IMR-90 (cell line): ENCODE data around the gene CHMP1B. TPM values are rescaled to one million over a fixed set of nuclear protein-coding genes. Genes with fewer than 3 reads are reported as not detected.

Experiments used
- ATAC-seq: fragments of 200-7000 bp; cut with Tn5 transposase; 2 replicates; pipeline ENCODE4 v1.9.1; 2020; ENCODE audit warnings: low read depth, mild to moderate bottlenecking, moderate library complexity
- BruUV-seq: library from RNA; stranded (reverse); fragments of 400-500 nt; replicated peaks from 2 replicates; lab custom pipeline; 2021; lab: Mats Ljungman, UMichigan
- CTCF ChIA-PET: fragments of 300-600 bp; formaldehyde crosslinking; extraction: SDS; loops from one replicate; lab custom pipeline; 2021; ENCODE audit warnings: antibody characterized with exemption; lab: Yijun Ruan, JAX
- POLR2A ChIA-PET: fragments of 300-600 bp; sonication (Branson Sonifier 250); formaldehyde crosslinking; loops from one replicate; lab custom pipeline; 2022; ENCODE audit warnings: antibody characterized with exemption; ENCODE audit not compliant: unreplicated experiment; lab: Charles Lee
- DNase-seq: peaks from one replicate; pipeline ENCODE4 v3.0.0; 2013
- H2AFZ ChIP-seq: replicated peaks from 2 replicates; pipeline ENCODE3; 2013; ENCODE audit warnings: low read length, mild to moderate bottlenecking; ENCODE audit not compliant: poor library complexity
- H2AK5ac ChIP-seq: 2 replicates; pipeline ENCODE4 v1.6.1; 2013; ENCODE audit warnings: low read depth, low read length, inconsistent platforms
- H2AK9ac ChIP-seq: replicated peaks from 2 replicates; pipeline ENCODE3; 2013; ENCODE audit warnings: mild to moderate bottlenecking, low read depth, low read length, moderate library complexity; ENCODE audit not compliant: poor library complexity
- H2BK120ac ChIP-seq: 2 replicates; pipeline ENCODE4 v1.6.1; 2013; ENCODE audit warnings: low read depth, low read length, inconsistent platforms
- H2BK15ac ChIP-seq: 3 replicates; pipeline ENCODE4 v1.6.1; 2013; ENCODE audit warnings: low read depth, low read length, inconsistent platforms
- H2BK20ac ChIP-seq: 2 replicates; pipeline ENCODE4 v1.6.1; 2013; ENCODE audit warnings: low read depth, mild to moderate bottlenecking, inconsistent platforms, low read length, moderate library complexity
- H2BK5ac ChIP-seq: 2 replicates; pipeline ENCODE4 v1.6.1; 2013; ENCODE audit warnings: mild to moderate bottlenecking, low read depth, low read length, inconsistent platforms; ENCODE audit not compliant: poor library complexity, severe bottlenecking
- H3K14ac ChIP-seq: replicated peaks from 2 replicates; pipeline ENCODE4 v1.6.1; 2013; ENCODE audit warnings: low read depth, low read length, inconsistent platforms
- H3K18ac ChIP-seq: 2 replicates; pipeline ENCODE4 v1.6.1; 2013; ENCODE audit warnings: low read depth, low read length, control low read depth
- H3K23ac ChIP-seq: 2 replicates; pipeline ENCODE4 v1.6.1; 2013; ENCODE audit warnings: low read depth, low read length, inconsistent platforms
- H3K27ac ChIP-seq: 2 replicates; pipeline ENCODE4 v1.5.1; 2013; ENCODE audit warnings: mild to moderate bottlenecking, control low read depth, low read length; ENCODE audit not compliant: insufficient read depth
- H3K27me3 ChIP-seq: 2 replicates; pipeline ENCODE4 v1.6.1; 2013; ENCODE audit warnings: low read length; ENCODE audit not compliant: control insufficient read depth, insufficient read depth
- H3K36me3 ChIP-seq: 2 replicates; pipeline ENCODE4 v1.6.1; 2013; ENCODE audit warnings: low read length, mixed read lengths; ENCODE audit not compliant: control insufficient read depth, insufficient read depth
- H3K4ac ChIP-seq: 2 replicates; pipeline ENCODE4 v1.6.1; 2013; ENCODE audit warnings: low read depth, low read length, inconsistent platforms
- H3K4me1 ChIP-seq: 2 replicates; pipeline ENCODE4 v1.6.1; 2013; ENCODE audit warnings: low read length, mixed read lengths; ENCODE audit not compliant: control insufficient read depth, insufficient read depth
- H3K4me2 ChIP-seq: 2 replicates; pipeline ENCODE4 v1.6.1; 2013; ENCODE audit warnings: low read depth, mild to moderate bottlenecking, control low read depth, low read length, moderate library complexity
- H3K4me3 ChIP-seq: 2 replicates; pipeline ENCODE4 v1.5.1; 2013; ENCODE audit warnings: low read depth, mild to moderate bottlenecking, control low read depth, low read length, moderate library complexity; ENCODE audit not compliant: insufficient read depth
- H3K56ac ChIP-seq: 2 replicates; pipeline ENCODE4 v1.6.1; 2013; ENCODE audit warnings: low read length, inconsistent platforms; ENCODE audit not compliant: insufficient read depth; ENCODE audit errors: extremely low read depth
- H3K79me1 ChIP-seq, 2 experiments: 2 replicates each; pipeline ENCODE4 v1.6.1; 2013; ENCODE audit warnings: low read length in 2 of 2, inconsistent platforms in 1 of 2, low read depth in 1 of 2
- H3K9ac ChIP-seq: 2 replicates; pipeline ENCODE4 v1.6.1; 2013; ENCODE audit warnings: low read depth, low read length, control low read depth
- H3K9me1 ChIP-seq: 2 replicates; pipeline ENCODE4 v1.6.1; 2013; ENCODE audit warnings: low read length, inconsistent platforms; ENCODE audit not compliant: insufficient read depth
- H3K9me3 ChIP-seq: 2 replicates; pipeline ENCODE4 v1.6.1; 2013; ENCODE audit warnings: low read length; ENCODE audit not compliant: control insufficient read depth, insufficient read depth
- H4K20me1 ChIP-seq: 2 replicates; pipeline ENCODE4 v1.6.1; 2013; ENCODE audit warnings: low read length, inconsistent platforms; ENCODE audit not compliant: insufficient read depth
- H4K5ac ChIP-seq: 2 replicates; pipeline ENCODE4 v1.6.1; 2013; ENCODE audit warnings: mild to moderate bottlenecking, low read depth, low read length, control low read depth
- H4K8ac ChIP-seq, 2 experiments: 2 replicates each; pipeline ENCODE4 v1.6.1; 2013; ENCODE audit warnings: low read depth in 2 of 2, low read length in 2 of 2, control low read depth in 1 of 2, inconsistent platforms in 1 of 2
- H4K91ac ChIP-seq: 2 replicates; pipeline ENCODE4 v1.6.1; 2013; ENCODE audit warnings: low read depth, low read length, inconsistent platforms; ENCODE audit not compliant: insufficient read depth
- BHLHE40 ChIP-seq: fragments of 150-350 bp; IDR thresholded peaks from 2 replicates; pipeline ENCODE4 v1.6.1; 2016; ENCODE audit warnings: mild to moderate bottlenecking, low read depth, low read length
- CHD1 ChIP-seq: IDR thresholded peaks from 2 replicates; pipeline ENCODE4 v1.6.1; 2012; ENCODE audit warnings: low read depth, low read length, improper control_type of control experiment
- FOS ChIP-seq: fragments of 150-350 bp; IDR thresholded peaks from 2 replicates; pipeline ENCODE4 v1.6.1; 2016; ENCODE audit warnings: low read depth, low read length
- MAZ ChIP-seq: IDR thresholded peaks from 2 replicates; pipeline ENCODE4 v1.6.1; 2012; ENCODE audit warnings: low read depth, mild to moderate bottlenecking, low read length, improper control_type of control experiment, moderate library complexity, borderline replicate concordance
- NFE2L2 ChIP-seq: fragments of 150-350 bp; IDR thresholded peaks from 2 replicates; pipeline ENCODE4 v1.6.1; 2016; ENCODE audit warnings: low read depth, mild to moderate bottlenecking, low read length
- POLR2A ChIP-seq: IDR thresholded peaks from 2 replicates; pipeline ENCODE4 v1.6.1; 2012; ENCODE audit warnings: mild to moderate bottlenecking, low read depth, low read length
- WGBS, 2 experiments: methylation state at CpG; one replicate each; pipeline versions ENCODE4 v1.1.5 to v1.1.7; 2013; ENCODE audit warnings: missing lambda C conversion rate in 2 of 2; ENCODE audit not compliant: insufficient read length in 1 of 2; ENCODE audit errors: extremely low coverage in 2 of 2; 5-methylcytosine and 5-hydroxymethylcytosine counted together
- dilution Hi-C: fragments of 300-500 bp; cut with HindIII; formaldehyde crosslinking; loops from one replicate; pipeline ENCODE4 v1.14.3; 2018; ENCODE audit warnings: low sequenced_read_pairs; ENCODE audit not compliant: unreplicated experiment
- in situ Hi-C: fragments of 300-500 bp; cut with MboI; formaldehyde crosslinking; loops from 3 replicates; pipeline ENCODE4 v1.14.3; 2019; ENCODE audit warnings: low sequenced_read_pairs, inconsistent platforms, mixed read lengths
- intact Hi-C: fragments of 100-400 bp; cut with micrococcal nuclease; formaldehyde crosslinking; loops from 2 replicates; pipeline ENCODE4 v1.10.0; 2022
- polyA plus RNA-seq, 3 experiments: library from polyadenylated mRNA; depleted of rRNA; stranded (reverse); fragments of >200 nt; gene quantifications; 2 replicates each; pipeline ENCODE4 v1.2.3, GENCODE V29; 2012; ENCODE audit warnings: low replicate concordance in 1 of 3
- total RNA-seq: library from RNA; depleted of rRNA; stranded (reverse); fragments of >200 nt; gene quantifications from 2 replicates; pipeline ENCODE4 v1.2.3, GENCODE V29; 2012
- TF ChIP-seq, protein P1 (sequence below): fragments of 150-350 bp; IDR thresholded peaks from 2 replicates; pipeline ENCODE4 v1.6.1; 2016; ENCODE audit warnings: low read depth, mild to moderate bottlenecking, low read length, moderate library complexity, borderline replicate concordance
- TF ChIP-seq, protein P2 (sequence below): conservative IDR thresholded peaks from 2 replicates; pipeline ENCODE4 v1.5.1; 2012; ENCODE audit warnings: mild to moderate bottlenecking, low read depth, low read length, improper control_type of control experiment

Gene CHMP1B
- total and polyA plus RNA-seq, 2 of the 4 experiments (the other 2 are of a cell fraction): 21.1 to 39.4 TPM

GRCh38 chr18:11862468-11863137 lies 11.4 kb downstream of the CHMP1B start:
- 0 out of 2 replicates have a peak overlapping the region, but pooled peaks have one; percentile 14 for H3K14ac ChIP-seq
- H2BK15ac ChIP-seq: 0 out of 3 replicates have a peak overlapping the region, but pooled peaks have one; percentile 31
- H3K79me1 ChIP-seq: peaks cover 7 to 10% of the 10 kb centered on the region in 2 experiments; a peak in 3 of 4 replicates
- peak overlapping the region; percentile 18; the same call in 1 of the 2 replicates for H4K5ac ChIP-seq
- TF ChIP-seq NFE2L2: no peak
- TF ChIP-seq POLR2A: no peak
- TF ChIP-seq MAZ: no peak
- TF ChIP-seq, protein P1, sequence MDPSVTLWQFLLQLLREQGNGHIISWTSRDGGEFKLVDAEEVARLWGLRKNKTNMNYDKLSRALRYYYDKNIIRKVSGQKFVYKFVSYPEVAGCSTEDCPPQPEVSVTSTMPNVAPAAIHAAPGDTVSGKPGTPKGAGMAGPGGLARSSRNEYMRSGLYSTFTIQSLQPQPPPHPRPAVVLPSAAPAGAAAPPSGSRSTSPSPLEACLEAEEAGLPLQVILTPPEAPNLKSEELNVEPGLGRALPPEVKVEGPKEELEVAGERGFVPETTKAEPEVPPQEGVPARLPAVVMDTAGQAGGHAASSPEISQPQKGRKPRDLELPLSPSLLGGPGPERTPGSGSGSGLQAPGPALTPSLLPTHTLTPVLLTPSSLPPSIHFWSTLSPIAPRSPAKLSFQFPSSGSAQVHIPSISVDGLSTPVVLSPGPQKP: no peak
- TF ChIP-seq, protein P2, sequence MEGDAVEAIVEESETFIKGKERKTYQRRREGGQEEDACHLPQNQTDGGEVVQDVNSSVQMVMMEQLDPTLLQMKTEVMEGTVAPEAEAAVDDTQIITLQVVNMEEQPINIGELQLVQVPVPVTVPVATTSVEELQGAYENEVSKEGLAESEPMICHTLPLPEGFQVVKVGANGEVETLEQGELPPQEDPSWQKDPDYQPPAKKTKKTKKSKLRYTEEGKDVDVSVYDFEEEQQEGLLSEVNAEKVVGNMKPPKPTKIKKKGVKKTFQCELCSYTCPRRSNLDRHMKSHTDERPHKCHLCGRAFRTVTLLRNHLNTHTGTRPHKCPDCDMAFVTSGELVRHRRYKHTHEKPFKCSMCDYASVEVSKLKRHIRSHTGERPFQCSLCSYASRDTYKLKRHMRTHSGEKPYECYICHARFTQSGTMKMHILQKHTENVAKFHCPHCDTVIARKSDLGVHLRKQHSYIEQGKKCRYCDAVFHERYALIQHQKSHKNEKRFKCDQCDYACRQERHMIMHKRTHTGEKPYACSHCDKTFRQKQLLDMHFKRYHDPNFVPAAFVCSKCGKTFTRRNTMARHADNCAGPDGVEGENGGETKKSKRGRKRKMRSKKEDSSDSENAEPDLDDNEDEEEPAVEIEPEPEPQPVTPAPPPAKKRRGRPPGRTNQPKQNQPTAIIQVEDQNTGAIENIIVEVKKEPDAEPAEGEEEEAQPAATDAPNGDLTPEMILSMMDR: no peak
- no peak for TF ChIP-seq CHD1
- TF ChIP-seq FOS: no peak
- TF ChIP-seq BHLHE40: no peak
- H3K27me3 ChIP-seq: no peaks in the 10 kb centered on the region
- H2AK5ac ChIP-seq: peak overlapping the region; percentile 64; the same call in 1 of the 2 replicates
- no peak for DNase-seq
- H2BK20ac ChIP-seq: no peak overlapping the region
- ATAC-seq: no peak
- no peaks in the 10 kb centered on the region for H4K20me1 ChIP-seq
- H3K56ac ChIP-seq: no peak overlapping the region
- ChIA-PET CTCF (no interaction called here), POLR2A (no interaction called here)
- no peak overlapping the region for H3K18ac ChIP-seq
- H3K4ac ChIP-seq: no peak overlapping the region; the same call in 1 of the 2 replicates
- intact Hi-C loops (no loop called here), dilution Hi-C loops (no loop called here), in situ Hi-C loops (no loop called here)
- no peak overlapping the region for H3K4me2 ChIP-seq
- peaks cover 15% of the 10 kb centered on the region for H3K4me1 ChIP-seq
- H3K9me3 ChIP-seq: no peaks in the 10 kb centered on the region
- H2BK5ac ChIP-seq: no peak overlapping the region
- BruUV-seq: no TSS peak
- WGBS, 2 experiments: 83% methylated on average over 2 of the region's 6 CpGs; no CpG with 5 or more reads in 1 of the 2 experiments
- H2AK9ac ChIP-seq: no peak overlapping the region
- H3K36me3 ChIP-seq: no peaks in the 10 kb centered on the region
- no peak overlapping the region for H3K23ac ChIP-seq
- no peak overlapping the region for H3K27ac ChIP-seq
- H2BK120ac ChIP-seq: no peak overlapping the region
- H3K9ac ChIP-seq: no peak overlapping the region
- no peak overlapping the region for H4K91ac ChIP-seq
- H2AFZ ChIP-seq: no peak overlapping the region
- peak overlapping the region in 1 of 2 experiments; percentile 6; a peak in 1 of 4 replicates for H4K8ac ChIP-seq
- peaks cover 4% of the 10 kb centered on the region; the same call in 1 of the 2 replicates for H3K9me1 ChIP-seq
- no peak overlapping the region for H3K4me3 ChIP-seq
